Transverse colon (tissue), 4 donors: ENCODE results near the gene SYNCRIP. TPM values are rescaled to one million over a fixed set of nuclear protein-coding genes. Genes with fewer than 3 reads are reported as not detected.
"Not testable (repeated sequence)": the region's sequence is repeated elsewhere in the genome, so short reads cannot be mapped to it uniquely, and the experiment has no call there.

Experiments used
- DNase-seq: peaks from one replicate; pipeline ENCODE4 v3.0.0-alpha.2; 2019
- H3K27ac ChIP-seq, 4 donors: fragments of 200-600 bp; sonication (generic); 2 replicates each; pipeline ENCODE4 v1.5.1; 2016 to 2018; ENCODE audit warnings: inconsistent platforms in 4 of 4
- H3K27me3 ChIP-seq: fragments of 200-600 bp; sonication (generic); 2 replicates; pipeline ENCODE4 v1.5.1; 2017; ENCODE audit warnings: inconsistent platforms
- H3K36me3 ChIP-seq, 4 donors: fragments of 200-600 bp; sonication (generic); 2 replicates each; pipeline ENCODE4 v1.5.1; 2017 to 2019; ENCODE audit warnings: inconsistent platforms in 4 of 4
- H3K4me1 ChIP-seq, 4 donors: fragments of 200-600 bp; sonication (generic); 2 replicates each; pipeline ENCODE4 v1.5.1; 2017 to 2020; ENCODE audit warnings: inconsistent platforms in 4 of 4
- H3K4me3 ChIP-seq, 4 donors: fragments of 200-600 bp; sonication (generic); 1 replicate in 1 of 4; 2 replicates in 3 of 4; pipeline versions ENCODE4 v1.5.1 to v1.6.1; 2017 to 2019; ENCODE audit warnings: inconsistent platforms in 4 of 4
- H3K9me3 ChIP-seq, 2 donors: fragments of 200-600 bp; sonication (generic); 2 replicates each; pipeline ENCODE4 v1.5.1; 2017 to 2019; ENCODE audit warnings: inconsistent platforms in 2 of 2
- EP300 ChIP-seq: sonication (generic); formaldehyde crosslinking; IDR thresholded peaks from one replicate; pipeline ENCODE4 v1.6.1; 2017; ENCODE audit warnings: antibody characterized with exemption, low read depth
- POLR2A ChIP-seq: fragments of 450-650 bp; IDR thresholded peaks from one replicate; pipeline ENCODE4 v1.6.1; 2016; ENCODE audit warnings: antibody characterized with exemption, mild to moderate bottlenecking, moderate library complexity
- POLR2AphosphoS5 ChIP-seq, 3 donors: sonication (generic); formaldehyde crosslinking; IDR thresholded peaks; one replicate each; pipeline ENCODE4 v1.6.1; 2016; ENCODE audit warnings: antibody characterized with exemption in 3 of 3
- WGBS, 2 donors: methylation state at CpG; one replicate each; pipeline ENCODE4 v1.1.5; 2018; ENCODE audit warnings: low coverage in 1 of 2; 5-methylcytosine and 5-hydroxymethylcytosine counted together
- in situ Hi-C, 4 donors: fragments of 200-750 bp; cut with MboI; loops; one replicate each; pipeline versions ENCODE4 v1.15.0 to v1.15.1; 2017; ENCODE audit warnings: low sequenced_read_pairs in 3 of 4, low pct_ligation_motif_present in 1 of 4, low pct_unique_long_range_greater_than_20kb in 1 of 4
- intact Hi-C: fragments of 100-400 bp; cut with DNase I; formaldehyde crosslinking; loops from one replicate; pipeline ENCODE4 v1.15.1; 2023; ENCODE audit warnings: low total_unique reads
- total RNA-seq, 4 donors: library from RNA; depleted of rRNA; stranded (reverse); fragments of >200 nt; gene quantifications; one replicate each; pipeline ENCODE4 v1.1.0, GENCODE V29; 2016
- TF ChIP-seq, protein P1 (sequence below), 5 experiments: fragments of 200-600 bp in 3 of 5; fragments of 450-650 bp in 2 of 5; sonication (generic) in 3 of 5; IDR thresholded peaks; 1 replicate in 2 of 5; 2 replicates in 3 of 5; pipeline ENCODE4 v1.5.1; 2016 to 2017; ENCODE audit warnings: antibody characterized with exemption in 5 of 5, inconsistent platforms in 3 of 5, mild to moderate bottlenecking in 2 of 5, moderate library complexity in 1 of 5

SYNCRIP gene
- total RNA-seq, 4 donors from 2014 or later = 27.7 to 84.8 (median 41.9) TPM

DNA sequence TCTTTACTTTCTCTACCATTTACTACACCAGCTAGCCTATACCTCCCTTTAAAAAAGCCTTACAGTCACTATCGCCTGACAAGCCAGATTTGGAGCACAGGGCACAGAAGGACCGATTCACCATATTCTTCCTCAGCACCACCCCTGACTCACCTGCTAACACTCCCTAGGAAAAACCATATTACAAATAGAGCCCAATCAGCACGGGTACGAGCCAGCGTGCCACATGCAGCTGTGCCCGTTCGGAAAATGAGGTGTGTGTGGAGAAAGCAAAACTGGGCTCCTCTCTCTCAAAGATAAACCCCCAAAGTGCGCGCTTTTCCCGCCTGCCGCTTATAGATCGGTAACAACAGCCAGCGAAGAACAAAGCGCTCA is 1.2 kb downstream of the SYNCRIP start:
- DNase-seq = no peak
- Histone ChIP-seq H3K9me3 (no peaks in the 10 kb centered on the region), H3K4me3 (peak overlapping the region; percentile 66 to 99 (median 95)), H3K4me1 (peaks cover 9 to 51% (median 34%) of the 10 kb centered on the region in 4 donors), H3K27me3 (no peaks in the 10 kb centered on the region), H3K27ac (peak overlapping the region; percentile 97 to 100 (median 98)), H3K36me3 (peaks cover 0 to 27% (median 13%) of the 10 kb centered on the region in 4 donors)
- TF ChIP-seq POLR2A = no peak
- TF ChIP-seq EP300 = no peak
- TF ChIP-seq, protein P1, sequence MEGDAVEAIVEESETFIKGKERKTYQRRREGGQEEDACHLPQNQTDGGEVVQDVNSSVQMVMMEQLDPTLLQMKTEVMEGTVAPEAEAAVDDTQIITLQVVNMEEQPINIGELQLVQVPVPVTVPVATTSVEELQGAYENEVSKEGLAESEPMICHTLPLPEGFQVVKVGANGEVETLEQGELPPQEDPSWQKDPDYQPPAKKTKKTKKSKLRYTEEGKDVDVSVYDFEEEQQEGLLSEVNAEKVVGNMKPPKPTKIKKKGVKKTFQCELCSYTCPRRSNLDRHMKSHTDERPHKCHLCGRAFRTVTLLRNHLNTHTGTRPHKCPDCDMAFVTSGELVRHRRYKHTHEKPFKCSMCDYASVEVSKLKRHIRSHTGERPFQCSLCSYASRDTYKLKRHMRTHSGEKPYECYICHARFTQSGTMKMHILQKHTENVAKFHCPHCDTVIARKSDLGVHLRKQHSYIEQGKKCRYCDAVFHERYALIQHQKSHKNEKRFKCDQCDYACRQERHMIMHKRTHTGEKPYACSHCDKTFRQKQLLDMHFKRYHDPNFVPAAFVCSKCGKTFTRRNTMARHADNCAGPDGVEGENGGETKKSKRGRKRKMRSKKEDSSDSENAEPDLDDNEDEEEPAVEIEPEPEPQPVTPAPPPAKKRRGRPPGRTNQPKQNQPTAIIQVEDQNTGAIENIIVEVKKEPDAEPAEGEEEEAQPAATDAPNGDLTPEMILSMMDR (IDR thresholded peaks at IDR 0.05) = no peak
- TF ChIP-seq POLR2AphosphoS5 (IDR thresholded peaks at IDR 0.05) = no peak
- in situ Hi-C loops = no loop called here
- intact Hi-C loops = no loop called here
- WGBS, 2 donors = 0 to 1% methylated on average over 1 to 14 of the region's 14 CpGs

DNA sequence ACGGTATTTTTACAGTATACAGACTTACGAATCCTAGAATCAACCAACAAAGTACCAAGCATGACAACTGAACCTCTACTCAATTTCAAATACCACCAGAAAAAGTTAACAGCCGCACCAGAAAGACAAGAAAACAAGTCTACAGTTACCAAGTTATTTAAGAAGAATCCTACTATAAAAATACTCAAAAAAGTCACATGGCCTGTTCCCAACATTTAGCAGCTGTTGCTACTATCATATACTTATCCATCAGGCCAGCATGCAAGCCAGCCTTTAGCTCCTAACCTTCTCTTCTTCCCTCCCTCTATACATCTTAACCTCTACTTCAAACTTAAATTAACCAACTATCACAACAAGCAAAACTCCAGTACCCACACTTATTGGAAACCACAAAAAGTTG is 1.9 kb downstream of the SYNCRIP start:
- intact Hi-C loops = no loop called here
- Histone ChIP-seq H3K27me3 (no peaks in the 10 kb centered on the region), H3K36me3 (peaks cover 0 to 34% (median 16%) of the 10 kb centered on the region in 4 donors), H3K9me3 (no peaks in the 10 kb centered on the region), H3K4me1 (peaks cover 9 to 51% (median 34%) of the 10 kb centered on the region in 4 donors), H3K4me3 (peak overlapping the region in 3 of 4 donors; percentile 66 to 96 (median 94)), H3K27ac (peak overlapping the region in 3 of 4 donors; percentile 97 to 99 (median 98))
- WGBS, 2 donors = 16 to 18% methylated on average over 3 of the region's 3 CpGs
- TF ChIP-seq, protein P1 (IDR thresholded peaks at IDR 0.05) = no peak
- TF ChIP-seq EP300 = no peak
- TF ChIP-seq POLR2AphosphoS5 (IDR thresholded peaks at IDR 0.05) = no peak
- no peak for TF ChIP-seq POLR2A
- in situ Hi-C loops = no loop called here
- no peak for DNase-seq

DNA sequence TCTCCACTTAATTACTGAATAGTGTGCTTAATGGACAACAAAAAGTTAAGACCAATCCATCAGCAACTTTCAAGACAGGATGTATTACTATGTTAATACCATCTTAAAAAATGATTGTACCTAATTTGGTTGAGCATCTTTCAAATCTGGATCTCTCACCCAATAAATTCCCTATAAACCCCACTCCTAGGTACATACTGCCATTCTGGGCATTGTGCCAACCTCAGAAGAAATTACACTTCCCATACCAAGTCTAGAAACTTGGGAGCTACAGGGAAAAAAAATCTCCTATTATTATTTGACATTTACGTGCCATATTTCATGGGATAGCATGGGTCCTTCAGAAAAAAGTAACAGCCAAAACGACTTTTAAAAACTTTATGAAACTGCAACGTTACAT is 5.1 kb downstream of the SYNCRIP start:
- WGBS, 2 donors = 24 to 53% methylated on average over 3 of the region's 3 CpGs
- intact Hi-C loops = no loop called here

DNA sequence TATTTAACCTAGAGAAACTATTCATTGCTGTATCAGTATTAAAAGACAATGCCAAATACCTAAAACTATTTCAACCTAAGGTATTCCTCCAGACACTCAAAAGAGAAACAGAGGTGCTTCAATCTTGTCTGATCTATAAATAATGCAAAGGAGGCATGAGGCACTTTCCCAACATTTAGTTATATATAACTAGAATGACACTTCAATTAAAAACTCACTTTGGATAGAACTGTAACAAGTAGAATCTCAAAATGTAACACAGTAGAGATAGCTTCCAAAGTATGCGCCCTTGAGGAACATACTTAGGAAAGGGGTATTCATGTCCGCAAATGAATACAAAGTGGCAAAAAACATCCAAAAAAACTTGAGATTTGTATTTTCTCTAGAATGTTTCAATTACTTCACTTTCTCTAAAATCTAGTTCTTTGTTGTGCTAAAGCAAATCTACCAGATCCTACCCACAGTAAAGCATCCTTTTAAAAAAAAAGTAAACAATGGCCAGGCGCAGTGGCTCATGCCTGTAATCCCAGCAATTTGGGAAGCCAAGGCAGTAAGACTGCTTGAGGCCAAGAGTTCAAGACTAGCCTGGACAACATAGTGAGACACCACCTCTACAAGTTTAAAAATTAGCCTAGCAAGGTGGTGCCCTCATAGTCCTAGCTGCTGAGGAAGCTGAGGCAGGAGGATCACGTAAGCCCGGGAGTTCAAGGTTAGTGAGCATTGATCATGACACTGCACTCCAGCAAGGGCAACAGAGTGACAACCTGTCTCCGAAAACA is 10.3 kb downstream of the SYNCRIP start:
- Histone ChIP-seq H3K4me3 (no peak overlapping the region), H3K27ac (no peak overlapping the region), H3K36me3 (peaks cover 0 to 82% (median 33%) of the 10 kb centered on the region in 4 donors), H3K4me1 (peaks cover 0 to 4% (median 0%) of the 10 kb centered on the region in 4 donors), H3K9me3 (no peaks in the 10 kb centered on the region), H3K27me3 (no peaks in the 10 kb centered on the region)
- in situ Hi-C loops (no loop called here), intact Hi-C loops (no loop called here)
- 93 to 100% methylated on average over 2 to 6 of the region's 6 CpGs for WGBS, 2 donors
- TF ChIP-seq EP300 = no peak
- TF ChIP-seq, protein P1 (IDR thresholded peaks at IDR 0.05) = no peak
- TF ChIP-seq POLR2A = no peak
- no peak for TF ChIP-seq POLR2AphosphoS5 (IDR thresholded peaks at IDR 0.05)
- DNase-seq = no peak

More for the DNA sequence above, 5.1 kb downstream of the SYNCRIP start:
- in situ Hi-C loops = no loop called here
- no peaks in the 10 kb centered on the region for H3K9me3 ChIP-seq
- H3K27ac ChIP-seq = no peak overlapping the region
- no peaks in the 10 kb centered on the region for H3K27me3 ChIP-seq
- DNase-seq = no peak
- no peak for TF ChIP-seq EP300
- TF ChIP-seq, protein P1 (IDR thresholded peaks at IDR 0.05) = no peak
- no peak for TF ChIP-seq POLR2AphosphoS5 (IDR thresholded peaks at IDR 0.05)
- TF ChIP-seq POLR2A = no peak
- peaks cover 4 to 39% (median 32%) of the 10 kb centered on the region in 4 donors for H3K4me1 ChIP-seq
- peaks cover 0 to 64% (median 27%) of the 10 kb centered on the region in 4 donors for H3K36me3 ChIP-seq
- H3K4me3 ChIP-seq = no peak overlapping the region

DNA sequence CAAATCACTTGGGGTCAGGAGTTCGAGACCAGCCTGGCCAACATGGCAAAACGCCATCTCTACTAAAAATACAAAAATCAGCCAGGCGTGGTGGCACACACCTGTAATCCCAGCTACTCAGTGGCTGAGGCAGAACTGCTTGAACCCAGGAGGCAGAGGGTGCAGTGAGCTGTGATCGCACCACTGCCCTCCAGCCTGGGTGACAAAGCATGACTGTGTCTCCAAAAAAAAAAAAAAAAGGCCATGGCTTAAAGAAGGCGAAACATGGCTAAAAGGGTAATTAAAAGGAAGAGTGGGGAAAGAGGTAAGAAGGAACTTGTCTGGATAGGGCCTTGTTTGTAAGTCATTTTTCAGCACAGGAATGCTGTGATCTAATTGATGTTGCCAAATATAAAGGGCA is 11.6 kb downstream of the SYNCRIP start:
- 89 to 100% methylated on average over 1 to 5 of the region's 5 CpGs for WGBS, 2 donors
- H3K4me1 ChIP-seq, H3K27me3 ChIP-seq, H3K27ac ChIP-seq, intact Hi-C loops, in situ Hi-C loops, DNase-seq, H3K4me3 ChIP-seq, H3K9me3 ChIP-seq: not testable (repeated sequence)
- H3K36me3 ChIP-seq = peaks cover 0 to 81% (median 27%) of the 10 kb centered on the region in 4 donors
